ENCODE measurements around the gene IL13. TPM values are rescaled to one million over a fixed set of nuclear protein-coding genes. Genes with fewer than 3 reads are reported as not detected.
A peak's percentile ranks its signal among the peaks of the same experiment; 100 is the strongest.

The IL13 gene
- total RNA-seq, 1 donor from 2014 or later = not detected

DNA sequence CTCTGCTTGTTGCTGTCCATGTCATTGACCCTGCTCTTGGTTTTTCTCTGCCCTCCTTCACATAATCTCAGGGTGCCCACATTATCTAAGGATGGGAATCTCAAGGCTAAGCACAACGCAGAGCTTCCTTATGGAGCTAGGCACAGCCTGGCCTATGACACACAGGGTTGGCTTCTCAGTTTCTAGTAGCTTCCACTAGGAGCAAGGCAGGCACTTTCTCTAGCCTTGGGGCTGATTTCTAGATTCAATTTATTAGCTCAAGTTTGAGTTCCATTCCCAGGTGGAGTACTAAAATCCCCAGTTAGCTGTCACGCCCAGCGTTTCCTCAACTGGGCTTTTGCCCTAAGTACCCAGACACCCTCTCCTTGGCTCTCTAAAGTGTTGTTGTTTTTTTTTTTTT, 28.2 kb downstream of the IL13 start:
- Mint-ChIP-seq H3K4me3 (no peak overlapping the region), H3K9me3 (no peaks in the 10 kb centered on the region), H3K36me3 (peaks cover 3% of the 10 kb centered on the region), H3K27ac (peak overlapping the region; percentile 58), H3K27me3 (ENCODE audit: insufficient read depth, low read depth) (no peaks in the 10 kb centered on the region), H3K4me1 (no peaks in the 10 kb centered on the region)
- H3K4me3 ChIP-seq = no peak overlapping the region
- no peaks in the 10 kb centered on the region for H3K36me3 ChIP-seq
- H3K4me1 ChIP-seq = no peaks in the 10 kb centered on the region
- H3K4me2 ChIP-seq = no peak overlapping the region
- no peak overlapping the region for H2AFZ ChIP-seq (replicated peaks)
- H3K79me2 ChIP-seq (ENCODE audit: low read depth) = no peaks in the 10 kb centered on the region
- H3F3A ChIP-seq (ENCODE audit: low read depth) = no peaks in the 10 kb centered on the region
- H3K9me3 ChIP-seq (ENCODE audit: low read depth) = no peaks in the 10 kb centered on the region
- no peak for DNase-seq (ENCODE audit: low spot score)
- no peak overlapping the region for H3K9ac ChIP-seq
- H4K20me1 ChIP-seq (ENCODE audit: low read depth) = no peaks in the 10 kb centered on the region
- no peak overlapping the region for H3K27ac ChIP-seq
- TF ChIP-seq, protein P1, sequence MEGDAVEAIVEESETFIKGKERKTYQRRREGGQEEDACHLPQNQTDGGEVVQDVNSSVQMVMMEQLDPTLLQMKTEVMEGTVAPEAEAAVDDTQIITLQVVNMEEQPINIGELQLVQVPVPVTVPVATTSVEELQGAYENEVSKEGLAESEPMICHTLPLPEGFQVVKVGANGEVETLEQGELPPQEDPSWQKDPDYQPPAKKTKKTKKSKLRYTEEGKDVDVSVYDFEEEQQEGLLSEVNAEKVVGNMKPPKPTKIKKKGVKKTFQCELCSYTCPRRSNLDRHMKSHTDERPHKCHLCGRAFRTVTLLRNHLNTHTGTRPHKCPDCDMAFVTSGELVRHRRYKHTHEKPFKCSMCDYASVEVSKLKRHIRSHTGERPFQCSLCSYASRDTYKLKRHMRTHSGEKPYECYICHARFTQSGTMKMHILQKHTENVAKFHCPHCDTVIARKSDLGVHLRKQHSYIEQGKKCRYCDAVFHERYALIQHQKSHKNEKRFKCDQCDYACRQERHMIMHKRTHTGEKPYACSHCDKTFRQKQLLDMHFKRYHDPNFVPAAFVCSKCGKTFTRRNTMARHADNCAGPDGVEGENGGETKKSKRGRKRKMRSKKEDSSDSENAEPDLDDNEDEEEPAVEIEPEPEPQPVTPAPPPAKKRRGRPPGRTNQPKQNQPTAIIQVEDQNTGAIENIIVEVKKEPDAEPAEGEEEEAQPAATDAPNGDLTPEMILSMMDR (IDR thresholded peaks at IDR 0.05) = no peak
- TF ChIP-seq EZH2phosphoT487 (IDR thresholded peaks at IDR 0.05) = no peak
- no peak for TF ChIP-seq EZH2 (IDR thresholded peaks at IDR 0.05)
- H3K27me3 ChIP-seq = no peaks in the 10 kb centered on the region

DNA sequence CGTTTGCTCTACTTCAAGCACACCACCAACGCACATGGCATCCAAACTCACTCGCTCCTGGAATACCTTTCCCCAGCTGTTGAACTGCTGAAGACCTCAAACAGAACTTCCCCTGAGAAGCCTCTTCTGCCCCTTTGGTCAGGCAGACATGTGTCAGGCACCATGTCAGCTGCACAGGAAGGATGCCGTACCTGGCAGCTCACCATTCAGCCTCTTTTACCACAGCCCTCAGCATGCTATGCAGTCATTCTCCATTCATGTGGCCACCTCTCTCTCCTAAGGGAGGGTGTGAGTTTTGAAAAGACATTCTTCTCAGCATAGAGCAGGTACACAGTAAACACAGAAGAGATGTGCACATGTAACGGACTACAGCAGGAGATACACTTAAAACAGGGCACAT, 30.0 kb downstream of the IL13 start:
- no peak overlapping the region for H3K27ac ChIP-seq
- H3K4me3 ChIP-seq = no peak overlapping the region
- no peak for DNase-seq (ENCODE audit: low spot score)
- no peak overlapping the region for H3K9ac ChIP-seq
- no peaks in the 10 kb centered on the region for H3K4me1 ChIP-seq
- H3K36me3 ChIP-seq = peaks cover 2% of the 10 kb centered on the region
- Mint-ChIP-seq H3K4me1 (no peaks in the 10 kb centered on the region), H3K27me3 (ENCODE audit: insufficient read depth, low read depth) (no peaks in the 10 kb centered on the region), H3K36me3 (peaks cover 6% of the 10 kb centered on the region), H3K27ac (no peak overlapping the region), H3K9me3 (no peaks in the 10 kb centered on the region), H3K4me3 (no peak overlapping the region)
- H3K79me2 ChIP-seq (ENCODE audit: low read depth) = no peaks in the 10 kb centered on the region
- H3K9me3 ChIP-seq (ENCODE audit: low read depth) = no peaks in the 10 kb centered on the region
- no peaks in the 10 kb centered on the region for H4K20me1 ChIP-seq (ENCODE audit: low read depth)
- no peaks in the 10 kb centered on the region for H3K27me3 ChIP-seq
- no peaks in the 10 kb centered on the region for H3F3A ChIP-seq (ENCODE audit: low read depth)
- H3K4me2 ChIP-seq = no peak overlapping the region
- TF ChIP-seq EZH2phosphoT487 (IDR thresholded peaks at IDR 0.05) = no peak
- TF ChIP-seq EZH2 (IDR thresholded peaks at IDR 0.05) = no peak
- TF ChIP-seq, protein P1 (IDR thresholded peaks at IDR 0.05) = no peak
- H2AFZ ChIP-seq (replicated peaks) = no peak overlapping the region

DNA sequence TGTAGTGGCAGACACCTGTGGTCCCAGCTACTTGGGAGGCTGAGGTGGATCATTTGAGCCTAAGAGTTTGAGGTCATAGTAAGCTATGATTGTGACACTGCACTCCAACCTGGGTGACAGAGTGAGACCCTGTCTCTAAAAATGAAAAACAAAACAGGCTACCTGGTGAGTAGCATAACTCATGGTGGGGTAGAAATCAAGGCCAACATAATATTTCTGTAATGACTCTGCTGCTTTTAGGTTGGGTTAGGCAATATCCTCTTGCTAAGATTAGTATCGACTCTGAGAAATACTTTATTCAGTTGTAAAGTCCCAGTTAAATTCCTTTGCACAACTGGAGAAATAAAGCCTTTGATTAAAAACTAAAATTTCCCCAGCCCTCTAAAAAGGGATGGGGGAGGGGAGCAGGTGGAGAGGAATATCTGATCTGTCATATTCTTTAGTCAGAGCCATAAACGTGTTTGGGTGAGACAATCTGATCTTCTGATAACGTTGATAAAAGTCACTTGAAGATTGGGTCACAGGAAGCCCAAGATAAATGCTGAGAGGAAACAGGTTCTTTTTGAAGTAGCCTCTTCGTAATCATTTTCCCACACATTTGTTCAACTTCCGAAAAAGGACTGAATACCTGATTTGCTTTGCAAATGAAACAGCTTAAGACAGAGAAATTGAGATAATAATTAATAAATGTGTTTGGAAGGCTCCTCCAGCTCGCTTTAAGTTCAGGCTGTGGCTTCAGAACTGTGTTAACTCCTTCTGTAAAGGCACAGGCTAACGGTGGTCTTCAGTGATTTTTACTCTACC, 30.8 kb downstream of the IL13 start:
- Histone ChIP-seq H3K9ac (no peak overlapping the region), H3K4me3 (no peak overlapping the region), H3K27me3 (no peaks in the 10 kb centered on the region), H3K4me2 (no peak overlapping the region), H3K9me3 (ENCODE audit: low read depth) (no peaks in the 10 kb centered on the region), H3F3A (ENCODE audit: low read depth) (no peaks in the 10 kb centered on the region), H3K36me3 (peaks cover 3% of the 10 kb centered on the region), H3K4me1 (no peaks in the 10 kb centered on the region), H3K27ac (no peak overlapping the region), H3K79me2 (ENCODE audit: low read depth) (no peaks in the 10 kb centered on the region), H4K20me1 (ENCODE audit: low read depth) (no peaks in the 10 kb centered on the region), H2AFZ (replicated peaks) (no peak overlapping the region)
- no peaks in the 10 kb centered on the region for H3K27me3 Mint-ChIP-seq (ENCODE audit: insufficient read depth, low read depth)
- no peaks in the 10 kb centered on the region for H3K4me1 Mint-ChIP-seq
- no peak for DNase-seq (ENCODE audit: low spot score)
- H3K36me3 Mint-ChIP-seq = peaks cover 6% of the 10 kb centered on the region
- no peak overlapping the region for H3K27ac Mint-ChIP-seq
- TF ChIP-seq EZH2 (IDR thresholded peaks at IDR 0.05) = no peak
- TF ChIP-seq EZH2phosphoT487 (IDR thresholded peaks at IDR 0.05) = no peak
- TF ChIP-seq, protein P1 (IDR thresholded peaks at IDR 0.05) = no peak
- H3K4me3 Mint-ChIP-seq = no peak overlapping the region
- no peaks in the 10 kb centered on the region for H3K9me3 Mint-ChIP-seq

All from neural progenitor cell (in vitro differentiated cells).